Vagina (tissue), 2 donors: ENCODE data around the gene SLC1A5.

Source experiments
- CTCF ChIP-seq, 3 experiments: fragments of 450-650 bp in 2 of 3; fragments of 200-600 bp in 1 of 3; sonication (generic) in 1 of 3; IDR thresholded peaks; one replicate each; pipeline ENCODE4 v1.5.1; 2017 to 2019; ENCODE audit warnings: antibody characterized with exemption in 3 of 3, mild to moderate bottlenecking in 2 of 3, moderate library complexity in 2 of 3
- POLR2AphosphoS5 ChIP-seq, 2 donors: sonication (generic); formaldehyde crosslinking; IDR thresholded peaks; one replicate each; pipeline ENCODE4 v1.9.0; 2017; ENCODE audit warnings: antibody characterized with exemption in 2 of 2, mild to moderate bottlenecking in 2 of 2, low read depth in 1 of 2; ENCODE audit not compliant: insufficient read depth in 1 of 2

GRCh38 chr19:46812977-46813838, 24.8 kb upstream of the SLC1A5 start:
- no peak for TF ChIP-seq CTCF (IDR thresholded peaks at IDR 0.05)
- no peak for TF ChIP-seq POLR2AphosphoS5 (IDR thresholded peaks at IDR 0.05; ENCODE audit: insufficient read depth in 1 of 2, low read depth in 1 of 2)
